ENCODE measurements around the gene FLNC. TPM values are rescaled to one million over a fixed set of nuclear protein-coding genes. Genes with fewer than 3 reads are reported as not detected.

FLNC gene
- total and polyA plus RNA-seq, 2 of the 4 experiments (the other 2 are of a cell fraction) = 116 to 154 TPM

DNA sequence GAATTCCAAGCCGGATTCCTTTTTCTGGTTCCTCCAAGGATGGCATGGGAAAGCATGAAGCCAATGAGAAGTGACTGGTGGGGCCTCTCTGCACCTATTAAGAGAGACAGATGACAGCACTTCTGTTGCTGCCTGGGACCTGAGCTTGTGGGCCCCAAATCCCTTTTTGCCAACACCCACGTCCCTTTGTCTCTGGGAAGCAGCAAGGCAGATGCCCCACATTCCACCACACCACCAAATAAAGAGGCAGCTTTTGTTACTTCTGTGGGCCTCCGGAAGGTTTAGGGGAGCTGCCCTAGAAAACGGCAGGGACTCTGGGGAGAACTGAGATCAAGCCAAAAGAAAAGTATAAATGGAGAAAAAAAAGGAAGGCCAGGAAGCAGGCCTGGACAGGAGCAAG, 35.1 kb upstream of the FLNC start:
- DNase-seq = no peak
- TF ChIP-seq RFX5 (IDR thresholded peaks at IDR 0.05; ENCODE audit: low read depth, low read length) = no peak
- TF ChIP-seq MXI1 (IDR thresholded peaks at IDR 0.05; ENCODE audit: borderline replicate concordance, low read depth, low read length) = no peak
- no peak for TF ChIP-seq MAZ (IDR thresholded peaks at IDR 0.05; ENCODE audit: borderline replicate concordance, low read depth, low read length)
- no peak for TF ChIP-seq RCOR1 (IDR thresholded peaks at IDR 0.05; ENCODE audit: insufficient replicate concordance, low read length)
- Histone ChIP-seq H3K36me3 (ENCODE audit: control insufficient read depth, insufficient read depth, low read length) (peaks cover 6% of the 10 kb centered on the region), H3K14ac (replicated peaks; ENCODE audit: low read depth, low read length) (no peak overlapping the region), H3K18ac (ENCODE audit: low read depth, low read length) (no peak overlapping the region), H2AFZ (replicated peaks; ENCODE audit: low read length, poor library complexity) (no peak overlapping the region), H3K79me1 (ENCODE audit: low read depth in 1 of 2, low read length in 2 of 2) (peaks cover 0 to 13% of the 10 kb centered on the region in 2 experiments; a peak in 2 of 4 replicates), H3K4me1 (ENCODE audit: control insufficient read depth, insufficient read depth, low read length) (peaks cover 9% of the 10 kb centered on the region), H2AK5ac (ENCODE audit: low read depth, low read length) (no peak overlapping the region), H3K9me3 (ENCODE audit: control insufficient read depth, insufficient read depth, low read length) (no peaks in the 10 kb centered on the region), H3K27me3 (ENCODE audit: control insufficient read depth, insufficient read depth, low read length) (peaks cover 4% of the 10 kb centered on the region; the same call in 1 of the 2 replicates), H3K4me2 (ENCODE audit: low read depth, low read length) (no peak overlapping the region), H4K5ac (ENCODE audit: low read depth, low read length) (no peak overlapping the region), H2BK15ac (ENCODE audit: low read depth, low read length) (no peak overlapping the region), H3K56ac (ENCODE audit: extremely low read depth, insufficient read depth, low read length) (no peak overlapping the region), H4K91ac (ENCODE audit: insufficient read depth, low read depth, low read length) (no peak overlapping the region), H2BK120ac (ENCODE audit: low read depth, low read length) (no peak overlapping the region), H2BK5ac (ENCODE audit: low read depth, low read length, poor library complexity, severe bottlenecking) (no peak overlapping the region), H4K8ac (ENCODE audit: low read depth in 2 of 2, low read length in 2 of 2) (no peak overlapping the region), H3K9me1 (ENCODE audit: insufficient read depth, low read length) (peaks cover 2% of the 10 kb centered on the region; the same call in 1 of the 2 replicates), H4K20me1 (ENCODE audit: insufficient read depth, low read length) (no peaks in the 10 kb centered on the region), H3K23ac (ENCODE audit: low read depth, low read length) (no peak overlapping the region), H3K4me3 (ENCODE audit: insufficient read depth, low read depth, low read length) (no peak overlapping the region), H2BK20ac (ENCODE audit: low read depth, low read length) (no peak overlapping the region), H3K4ac (ENCODE audit: low read depth, low read length) (no peak overlapping the region), H3K9ac (ENCODE audit: low read depth, low read length) (no peak overlapping the region), H2AK9ac (replicated peaks; ENCODE audit: low read depth, low read length, poor library complexity) (no peak overlapping the region), H3K27ac (ENCODE audit: insufficient read depth, low read length) (no peak overlapping the region)
- BruUV-seq (replicated peaks) = no TSS peak
- 81% methylated on average over 2 of the region's 4 CpGs; no CpG with 5 or more reads in 1 of the 2 experiments for WGBS, 2 experiments (ENCODE audit: extremely low coverage in 2 of 2, insufficient read length in 1 of 2)
- ChIA-PET CTCF (no interaction called here), POLR2A (ENCODE audit: unreplicated experiment) (no interaction called here)
- in situ Hi-C loops (cut with MboI; ENCODE audit: low sequenced_read_pairs) = no loop called here
- dilution Hi-C loops (cut with HindIII; ENCODE audit: low sequenced_read_pairs, unreplicated experiment) = no loop called here
- intact Hi-C loops (cut with micrococcal nuclease) = no loop called here
- ATAC-seq (ENCODE audit: low read depth) = no peak

Data from IMR-90 (cell line).